Measurements from ENCODE around the gene KIAA0319L. TPM values are rescaled to one million over a fixed set of nuclear protein-coding genes. Genes with fewer than 3 reads are reported as not detected.
A peak's percentile ranks its signal among the peaks of the same experiment; 100 is the strongest.

The KIAA0319L gene
- total RNA-seq, 2 experiments from 2014 or later = 25.3 to 44.9 TPM

GRCh38 chr1:35518183-35518582 is 39.0 kb downstream of the KIAA0319L start:
- BruUV-seq (replicated peaks) = no TSS peak

GRCh38 chr1:35511305-35511704 is 45.9 kb downstream of the KIAA0319L start:
- Histone ChIP-seq H3K9me3 (ENCODE audit: low read length) (peaks cover 3% of the 10 kb centered on the region; the same call in 1 of the 2 replicates), H3K4me1 (ENCODE audit: insufficient read depth, low read length, poor library complexity, severe bottlenecking) (peaks cover 35% of the 10 kb centered on the region), H3K27ac (ENCODE audit: low read depth, low read length, poor library complexity, severe bottlenecking) (no peak overlapping the region), H3K9me2 (ENCODE audit: insufficient read depth, low read length) (no peaks in the 10 kb centered on the region), H3K79me2 (ENCODE audit: insufficient read depth, low read depth, low read length) (peaks cover 19% of the 10 kb centered on the region; the same call in 1 of the 2 replicates), H2AFZ (ENCODE audit: low read length) (no peak overlapping the region), H3K4me3 (ENCODE audit: low read depth, low read length, poor library complexity, severe bottlenecking) (no peak overlapping the region), H4K20me1 (ENCODE audit: insufficient read depth, low read length) (no peaks in the 10 kb centered on the region), H3K36me3 (ENCODE audit: insufficient read depth, low read length) (peaks cover 3% of the 10 kb centered on the region; the same call in 1 of the 2 replicates), H3K4me2 (ENCODE audit: low read length) (no peak overlapping the region)
- no TSS peak for BruUV-seq (replicated peaks)
- POLR2A ChIA-PET = interaction anchor here (1.1 kb wide), 1 partner anchor 56 kb away, joined by 3 read pairs; no protein-coding TSS in a partner anchor
- TF ChIP-seq EZH2phosphoT487 (IDR thresholded peaks at IDR 0.05; ENCODE audit: borderline replicate concordance, low read depth, low read length) = no peak
- TF ChIP-seq, protein P1, sequence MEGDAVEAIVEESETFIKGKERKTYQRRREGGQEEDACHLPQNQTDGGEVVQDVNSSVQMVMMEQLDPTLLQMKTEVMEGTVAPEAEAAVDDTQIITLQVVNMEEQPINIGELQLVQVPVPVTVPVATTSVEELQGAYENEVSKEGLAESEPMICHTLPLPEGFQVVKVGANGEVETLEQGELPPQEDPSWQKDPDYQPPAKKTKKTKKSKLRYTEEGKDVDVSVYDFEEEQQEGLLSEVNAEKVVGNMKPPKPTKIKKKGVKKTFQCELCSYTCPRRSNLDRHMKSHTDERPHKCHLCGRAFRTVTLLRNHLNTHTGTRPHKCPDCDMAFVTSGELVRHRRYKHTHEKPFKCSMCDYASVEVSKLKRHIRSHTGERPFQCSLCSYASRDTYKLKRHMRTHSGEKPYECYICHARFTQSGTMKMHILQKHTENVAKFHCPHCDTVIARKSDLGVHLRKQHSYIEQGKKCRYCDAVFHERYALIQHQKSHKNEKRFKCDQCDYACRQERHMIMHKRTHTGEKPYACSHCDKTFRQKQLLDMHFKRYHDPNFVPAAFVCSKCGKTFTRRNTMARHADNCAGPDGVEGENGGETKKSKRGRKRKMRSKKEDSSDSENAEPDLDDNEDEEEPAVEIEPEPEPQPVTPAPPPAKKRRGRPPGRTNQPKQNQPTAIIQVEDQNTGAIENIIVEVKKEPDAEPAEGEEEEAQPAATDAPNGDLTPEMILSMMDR (conservative IDR thresholded peaks at IDR 0.05; ENCODE audit: low read length) = no peak
- DNase-seq (ENCODE audit: low spot score) = no peak
- CTCF ChIA-PET (ENCODE audit: unreplicated experiment) = no interaction called here
- intact Hi-C loops (cut with micrococcal nuclease; ENCODE audit: unreplicated experiment) = no loop called here

More at GRCh38 chr1:35518183-35518582, 39.0 kb downstream of the KIAA0319L start:
- TF ChIP-seq EZH2phosphoT487 (IDR thresholded peaks at IDR 0.05; ENCODE audit: borderline replicate concordance, low read depth, low read length) = no peak
- Histone ChIP-seq H3K4me3 (ENCODE audit: low read depth, low read length, poor library complexity, severe bottlenecking) (no peak overlapping the region), H4K20me1 (ENCODE audit: insufficient read depth, low read length) (no peaks in the 10 kb centered on the region), H3K9me3 (ENCODE audit: low read length) (peaks cover 14% of the 10 kb centered on the region; the same call in 1 of the 2 replicates), H3K36me3 (ENCODE audit: insufficient read depth, low read length) (no peaks in the 10 kb centered on the region), H3K27ac (ENCODE audit: low read depth, low read length, poor library complexity, severe bottlenecking) (no peak overlapping the region), H3K79me2 (ENCODE audit: insufficient read depth, low read depth, low read length) (no peaks in the 10 kb centered on the region), H3K9me2 (ENCODE audit: insufficient read depth, low read length) (no peaks in the 10 kb centered on the region), H2AFZ (ENCODE audit: low read length) (no peak overlapping the region), H3K4me1 (ENCODE audit: insufficient read depth, low read length, poor library complexity, severe bottlenecking) (no peaks in the 10 kb centered on the region), H3K4me2 (ENCODE audit: low read length) (no peak overlapping the region)
- ChIA-PET CTCF (ENCODE audit: unreplicated experiment) (no interaction called here), POLR2A (interaction anchor here (1.1 to 1.2 kb wide), 2 partner anchors 9 to 87 kb away, joined by 3 read pairs; no protein-coding TSS in a partner anchor)
- DNase-seq (ENCODE audit: low spot score) = no peak
- intact Hi-C loops (cut with micrococcal nuclease; ENCODE audit: unreplicated experiment) = no loop called here

DNA sequence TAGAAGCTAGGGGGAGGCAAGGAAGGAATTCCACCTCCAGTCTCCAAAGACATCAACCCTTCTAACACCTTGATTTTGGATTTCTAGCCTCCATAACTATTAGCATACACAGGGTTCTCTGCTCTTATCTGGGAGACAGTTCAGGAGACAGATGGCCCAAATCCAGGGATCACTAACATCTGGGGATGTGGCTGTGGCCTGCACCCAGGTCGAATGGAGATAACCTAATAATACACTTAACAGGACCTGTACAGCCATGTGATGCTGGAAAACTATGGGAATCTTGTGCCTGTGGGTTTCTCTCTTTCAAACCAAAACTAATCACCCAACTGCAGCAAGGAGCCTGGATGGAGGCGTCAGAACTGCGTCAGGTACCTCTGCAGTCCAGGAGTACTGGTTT is 47.6 kb downstream of the KIAA0319L start:
- peaks cover 13% of the 10 kb centered on the region; the same call in 1 of the 2 replicates for H3K36me3 ChIP-seq (ENCODE audit: insufficient read depth, low read length)
- H3K9me3 ChIP-seq (ENCODE audit: low read length) = no peaks in the 10 kb centered on the region
- H3K4me1 ChIP-seq (ENCODE audit: insufficient read depth, low read length, poor library complexity, severe bottlenecking) = peaks cover 47% of the 10 kb centered on the region
- TF ChIP-seq, protein P1 (conservative IDR thresholded peaks at IDR 0.05; ENCODE audit: low read length) = no peak
- TF ChIP-seq EZH2phosphoT487 (IDR thresholded peaks at IDR 0.05; ENCODE audit: borderline replicate concordance, low read depth, low read length) = no peak
- no peak for DNase-seq (ENCODE audit: low spot score)
- H3K79me2 ChIP-seq (ENCODE audit: insufficient read depth, low read depth, low read length) = peaks cover 19% of the 10 kb centered on the region; the same call in 1 of the 2 replicates
- no peak overlapping the region for H3K4me3 ChIP-seq (ENCODE audit: low read depth, low read length, poor library complexity, severe bottlenecking)
- peak overlapping the region; percentile 71 for H3K4me2 ChIP-seq (ENCODE audit: low read length)
- ChIA-PET POLR2A (interaction anchor here (0.8 to 1.3 kb wide), 4 partner anchors 8 to 53 kb away, joined by 3 to 4 read pairs (median 3); no protein-coding TSS in a partner anchor), CTCF (ENCODE audit: unreplicated experiment) (no interaction called here)
- no peak overlapping the region for H2AFZ ChIP-seq (ENCODE audit: low read length)
- no peaks in the 10 kb centered on the region for H4K20me1 ChIP-seq (ENCODE audit: insufficient read depth, low read length)
- no peaks in the 10 kb centered on the region for H3K9me2 ChIP-seq (ENCODE audit: insufficient read depth, low read length)
- no TSS peak for BruUV-seq (replicated peaks)
- intact Hi-C loops (cut with micrococcal nuclease; ENCODE audit: unreplicated experiment) = loop anchor here (5.0 kb wide), 1 partner anchor 48 kb away; the partner anchor contains the start of genes KIAA0319L and NCDN
- no peak overlapping the region for H3K27ac ChIP-seq (ENCODE audit: low read depth, low read length, poor library complexity, severe bottlenecking)

Measured in OCI-LY7 (cell line).